ENCODE measurements around the gene ZNF419.
"Not testable (repeated sequence)": the region's sequence is repeated elsewhere in the genome, so short reads cannot be mapped to it uniquely, and the experiment has no call there.

ZNF419 gene

DNA sequence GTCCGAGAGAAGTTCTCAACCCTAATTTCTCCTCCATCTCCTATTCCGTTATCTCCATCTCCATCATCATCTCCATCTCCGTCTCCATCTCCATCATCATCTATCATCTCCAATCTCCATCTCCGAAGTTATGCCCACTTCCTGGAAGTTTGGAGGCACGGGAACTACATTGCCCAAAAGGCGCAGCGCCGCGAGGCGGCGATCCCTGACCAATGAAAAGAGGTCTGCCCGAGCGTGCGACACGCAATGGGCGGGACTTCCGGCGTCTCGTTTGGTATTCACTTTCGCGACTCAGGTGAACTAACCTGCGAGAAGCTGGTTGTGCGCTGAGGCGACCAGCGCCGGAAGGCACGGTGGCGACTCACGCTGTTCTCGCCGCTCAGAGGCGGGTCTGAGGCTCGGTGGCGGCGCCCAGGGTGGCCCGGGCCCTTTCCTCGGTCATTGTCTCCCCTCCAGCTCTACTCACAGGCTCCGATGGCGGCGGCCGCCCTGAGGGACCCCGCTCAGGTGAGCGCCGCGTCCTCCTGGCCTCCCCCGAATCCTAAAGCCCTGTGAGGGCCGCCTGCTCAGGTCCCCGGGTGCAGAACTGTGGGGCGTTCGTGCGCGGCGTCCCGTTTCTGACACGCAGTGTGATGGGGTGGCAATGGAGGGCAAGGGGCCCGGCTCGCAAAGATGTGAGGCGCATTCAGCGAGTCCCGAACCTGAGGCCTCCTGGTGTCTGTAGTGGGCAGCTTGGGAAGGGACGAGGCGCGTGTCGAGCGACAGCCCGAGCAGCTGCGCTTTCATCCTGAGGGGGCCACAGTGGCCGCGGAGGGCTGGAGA is at the start of gene ZNF419:
TSS of gene ZNF419 (plus strand) at position 274 of the 822 bp plus-strand sequence. CDS start at position 475, 201 bp downstream.
- peak; percentile 86 to 94 for DNase-seq (ENCODE audit: extremely low read depth in 1 of 2, low read depth in 1 of 2)

DNA sequence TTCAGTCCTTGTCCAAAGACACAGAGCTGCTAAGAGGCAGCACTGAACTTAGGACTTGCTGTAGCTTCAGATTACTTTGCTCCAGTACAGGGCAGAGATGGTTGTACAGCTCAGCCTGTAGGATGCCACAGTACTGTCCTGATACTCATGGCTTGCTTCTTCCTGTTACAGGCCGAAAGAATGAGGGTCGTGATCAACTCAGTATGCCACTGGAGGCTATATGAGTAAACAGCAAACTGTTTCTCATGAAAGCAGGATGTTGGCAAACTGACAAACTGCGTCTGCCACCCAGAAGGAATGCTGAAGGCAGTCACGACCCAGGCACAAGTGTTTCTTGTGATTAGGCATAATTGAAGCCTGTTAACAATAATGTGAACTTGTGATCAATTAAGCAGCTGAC is 49.6 kb upstream of the ZNF419 start:
- no peak for DNase-seq (ENCODE audit: extremely low read depth in 1 of 2, low read depth in 1 of 2)

DNA sequence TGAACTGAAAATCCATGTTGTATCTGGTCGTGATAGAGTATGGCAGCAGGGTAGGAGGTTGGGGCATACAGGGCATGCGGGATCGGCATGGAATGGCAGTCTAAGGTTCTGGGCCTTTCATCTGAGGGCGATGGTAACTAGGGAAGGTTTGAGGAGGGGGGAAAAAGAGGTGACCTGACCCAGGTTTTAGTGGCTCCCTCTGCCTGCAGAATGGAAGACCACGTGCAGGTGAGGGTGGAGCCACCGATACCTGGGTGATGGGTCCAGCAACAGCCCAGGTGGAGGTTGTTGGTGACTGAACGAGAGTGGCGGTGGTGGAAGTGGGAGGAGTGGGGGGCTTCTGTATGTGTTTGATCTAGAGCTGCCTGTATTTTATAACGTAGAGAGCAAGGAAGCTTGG is 48.6 kb upstream of the ZNF419 start:
- no peak for DNase-seq (ENCODE audit: extremely low read depth in 1 of 2, low read depth in 1 of 2)

DNA sequence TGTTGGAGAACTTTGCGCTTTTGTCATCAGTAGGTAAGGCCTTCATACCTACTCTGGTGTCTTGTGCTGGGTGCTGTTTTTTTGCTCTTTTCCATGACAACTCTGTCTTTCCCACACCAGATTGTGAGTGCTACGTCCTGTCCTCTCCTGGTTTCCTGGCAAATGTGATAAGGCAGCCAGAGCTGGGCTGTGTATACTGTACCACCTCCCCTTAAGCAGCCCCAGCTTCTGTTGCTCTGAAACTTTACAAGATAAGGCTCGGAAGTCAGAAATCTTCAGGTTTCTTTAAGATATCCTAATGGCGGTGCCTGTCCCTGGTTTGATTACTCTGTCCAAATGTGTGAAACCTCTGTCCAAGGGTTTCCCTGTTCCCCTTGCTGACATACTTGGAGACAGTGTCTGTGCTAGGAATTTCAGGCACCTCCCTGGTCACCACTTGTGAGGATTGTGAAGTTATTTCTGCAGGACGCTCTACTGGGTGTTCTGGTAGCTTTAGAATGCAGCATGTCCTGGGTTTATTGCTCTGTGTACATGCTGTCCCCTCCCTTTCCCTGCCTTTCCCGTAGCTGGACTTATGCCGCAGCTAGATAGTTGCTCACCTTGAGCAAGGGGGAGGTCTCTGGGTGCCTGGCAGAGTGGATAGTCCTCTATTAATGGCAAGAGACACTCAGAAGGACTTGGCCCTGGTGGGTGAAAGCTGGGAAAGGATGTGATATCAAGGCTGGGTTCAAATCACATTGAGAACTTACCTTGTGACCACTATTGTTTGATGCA is 45.4 kb upstream of the ZNF419 start:
- DNase-seq (ENCODE audit: extremely low read depth in 1 of 2, low read depth in 1 of 2) = no peak

DNA sequence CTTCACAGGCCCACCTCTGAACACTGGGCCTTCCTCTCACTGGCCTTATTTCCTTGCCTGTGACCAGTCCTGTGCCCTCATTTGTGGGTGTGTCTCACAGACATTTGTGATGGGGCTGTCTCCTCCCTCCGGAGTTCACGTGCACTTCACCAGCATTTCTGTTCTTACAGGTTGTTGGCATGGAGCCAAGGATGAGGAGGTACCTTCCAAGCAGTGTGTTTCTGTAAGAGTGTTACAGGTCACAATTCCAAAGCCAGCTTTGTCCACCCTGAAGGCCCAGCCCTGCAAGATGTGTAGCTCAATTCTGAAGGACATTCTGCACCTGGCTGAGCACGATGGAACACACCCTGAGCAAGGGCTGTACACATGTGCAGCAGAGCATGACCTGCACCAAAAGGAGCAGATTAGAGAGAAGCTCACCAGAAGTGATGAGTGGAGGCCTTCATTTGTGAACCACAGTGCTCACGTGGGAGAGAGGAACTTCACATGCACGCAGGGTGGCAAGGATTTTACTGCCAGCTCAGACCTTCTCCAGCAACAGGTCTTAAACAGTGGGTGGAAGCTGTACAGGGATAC is 44.3 kb upstream of the ZNF419 start:
- DNase-seq (ENCODE audit: extremely low read depth in 1 of 2, low read depth in 1 of 2) = no peak

DNA sequence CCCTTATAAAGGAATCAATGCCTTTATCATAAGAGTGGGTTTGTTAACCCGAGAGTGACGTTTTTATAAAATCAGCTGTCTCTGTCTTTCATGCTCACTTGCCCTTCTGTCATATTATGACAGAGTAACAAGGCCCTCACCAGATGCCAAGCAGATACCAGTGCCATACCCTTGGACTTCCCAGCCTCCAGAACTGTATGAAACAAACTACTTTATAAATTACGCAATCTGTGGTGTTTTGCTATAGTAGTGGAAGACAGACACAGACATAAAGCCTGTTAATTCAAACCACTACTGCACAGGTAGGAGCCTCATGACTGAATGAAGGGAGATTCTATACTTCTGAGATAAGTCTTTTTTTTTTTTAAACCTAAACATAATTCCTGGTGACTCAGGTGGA is 35.2 kb upstream of the ZNF419 start:
- DNase-seq (ENCODE audit: extremely low read depth in 1 of 2, low read depth in 1 of 2) = no peak

DNA sequence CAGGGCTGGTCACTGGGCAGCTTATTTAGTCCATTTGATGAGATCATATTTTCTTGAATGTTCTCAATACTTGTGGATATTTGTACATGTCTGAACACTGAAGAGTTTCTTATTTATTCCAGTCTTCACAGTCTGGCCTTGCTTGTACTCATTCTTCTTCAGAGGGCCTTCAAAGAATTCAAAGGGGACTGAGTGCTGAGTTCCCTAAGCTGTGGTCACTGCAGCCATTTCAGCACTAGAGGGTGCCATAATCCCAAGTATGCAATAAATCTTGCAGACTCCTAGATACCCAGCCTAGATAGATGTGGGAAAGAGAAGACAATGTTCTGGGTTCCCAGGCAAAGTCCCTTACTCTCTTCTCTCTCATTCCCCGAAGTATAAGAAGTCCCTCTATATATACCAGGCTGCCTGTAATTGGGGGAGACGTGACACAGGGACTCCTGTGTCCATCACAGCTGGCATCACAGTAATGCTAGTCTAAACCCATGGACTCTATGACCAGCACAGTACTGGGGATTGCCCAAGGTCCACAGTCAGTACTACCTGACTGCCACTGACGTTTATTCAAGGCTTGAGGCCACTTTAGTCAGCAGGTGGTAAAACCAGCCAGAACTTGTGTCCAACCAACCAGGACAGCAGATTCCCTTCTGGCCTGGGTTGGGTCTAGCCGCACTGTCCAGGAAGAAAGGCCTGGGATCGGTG is 21.7 kb upstream of the ZNF419 start:
- DNase-seq (ENCODE audit: extremely low read depth in 1 of 2, low read depth in 1 of 2) = no peak

DNA sequence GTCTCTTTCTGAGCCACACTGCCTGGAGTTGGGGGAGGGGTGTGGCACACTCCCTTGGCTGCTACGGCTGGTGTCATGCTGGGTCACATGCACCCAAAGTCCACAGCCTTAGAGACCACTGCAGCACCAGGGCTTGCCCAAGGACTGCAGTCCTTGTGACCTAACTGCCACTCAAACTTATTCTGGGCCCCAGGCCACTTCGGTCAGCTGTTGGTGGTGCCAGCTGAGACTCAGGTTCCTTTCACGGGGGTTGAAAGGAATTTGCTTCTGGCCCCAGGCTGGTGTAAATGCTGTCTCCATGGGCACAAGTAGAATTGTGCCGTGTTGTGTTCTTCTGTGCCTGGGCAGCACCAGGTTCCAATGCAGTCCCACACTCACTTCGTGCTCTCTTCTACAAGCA is 21.1 kb upstream of the ZNF419 start:
- DNase-seq (ENCODE audit: extremely low read depth in 1 of 2, low read depth in 1 of 2) = no peak

DNA sequence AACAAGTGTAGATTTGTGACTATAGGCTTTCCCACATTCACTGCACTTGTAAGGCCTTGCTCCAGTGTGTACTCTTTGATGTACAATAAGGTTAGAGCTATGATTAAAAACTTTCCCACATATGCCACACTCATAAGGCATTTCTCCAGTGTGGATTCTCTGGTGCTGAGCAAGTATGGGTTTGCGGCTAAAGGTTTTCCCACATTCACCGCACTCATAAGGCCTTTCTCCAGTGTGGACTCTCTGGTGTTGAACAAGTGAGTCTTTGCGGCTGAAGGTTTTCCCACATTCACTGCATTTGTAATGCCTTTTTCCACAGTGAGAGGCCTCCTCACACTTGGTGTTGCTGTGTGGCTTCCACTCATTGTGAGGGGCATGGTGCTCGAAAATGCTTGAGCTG is 13.9 kb upstream of the ZNF419 start:
- DNase-seq (ENCODE audit: extremely low read depth in 1 of 2, low read depth in 1 of 2) = no peak

DNA sequence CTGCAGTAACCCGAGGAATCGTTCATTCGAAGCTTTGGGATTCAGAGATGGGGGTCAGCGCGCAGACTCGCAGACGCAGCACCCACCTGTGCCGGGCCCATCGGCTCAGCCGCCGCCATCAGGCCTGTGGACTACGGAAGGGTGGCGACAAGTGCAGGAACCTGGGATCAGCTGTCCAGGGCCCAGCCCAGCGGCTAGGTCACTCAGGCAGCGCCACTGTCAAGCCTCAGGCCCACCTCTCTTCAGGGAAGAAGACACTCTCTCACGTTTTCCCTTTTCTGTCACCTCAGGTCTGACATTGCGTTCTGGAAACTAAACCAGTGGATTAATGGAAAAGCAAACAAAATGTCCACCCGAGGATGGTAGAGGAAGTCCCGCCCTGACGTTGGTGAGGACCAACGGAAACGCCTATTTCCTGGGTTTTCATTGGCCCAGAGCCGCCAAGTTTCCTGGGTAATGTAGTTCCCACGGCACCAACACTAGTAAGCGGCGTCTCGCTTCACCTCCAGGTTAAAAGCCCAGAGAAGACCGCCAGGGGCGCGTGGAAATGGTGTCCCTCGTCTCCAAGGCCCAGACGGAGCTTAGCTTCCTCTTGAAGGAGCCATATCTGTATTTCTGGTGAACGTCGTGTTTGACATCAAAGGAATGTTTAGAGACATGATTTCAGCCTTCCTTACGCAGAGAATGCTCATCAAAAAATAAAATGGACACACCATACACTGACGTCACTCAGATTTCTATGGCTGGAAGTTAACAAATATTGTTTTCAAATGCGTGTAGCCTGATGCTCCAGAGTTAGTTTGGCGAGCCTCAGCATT is 10.2 kb upstream of the ZNF419 start, which contains the start of gene ZNF772:
TSS of gene ZNF772 (minus strand) at position 376 of the 818 bp plus-strand sequence. CDS start at position 119, 257 bp downstream.
- peak; percentile 70 to 74 for DNase-seq (ENCODE audit: extremely low read depth in 1 of 2, low read depth in 1 of 2)

DNA sequence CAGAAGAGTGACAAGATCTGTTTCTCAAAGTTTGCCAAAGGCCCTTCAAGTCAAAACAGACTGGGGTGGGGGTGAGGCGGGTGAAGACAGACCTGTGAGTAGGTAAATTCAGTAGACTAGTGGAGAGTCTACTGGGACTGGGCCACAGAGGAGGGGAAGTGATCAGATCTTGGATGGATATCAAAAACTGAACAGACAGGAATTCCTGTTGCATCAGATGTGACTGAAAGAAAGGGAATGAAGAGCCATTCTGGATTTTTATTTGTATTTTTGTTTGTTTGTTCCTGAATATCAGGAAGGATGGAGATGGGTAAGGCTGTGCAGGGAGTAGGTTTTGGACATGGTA is 722 bp downstream of the ZNF419 start:
- DNase-seq (ENCODE audit: extremely low read depth in 1 of 2, low read depth in 1 of 2) = not testable (repeated sequence)

DNA sequence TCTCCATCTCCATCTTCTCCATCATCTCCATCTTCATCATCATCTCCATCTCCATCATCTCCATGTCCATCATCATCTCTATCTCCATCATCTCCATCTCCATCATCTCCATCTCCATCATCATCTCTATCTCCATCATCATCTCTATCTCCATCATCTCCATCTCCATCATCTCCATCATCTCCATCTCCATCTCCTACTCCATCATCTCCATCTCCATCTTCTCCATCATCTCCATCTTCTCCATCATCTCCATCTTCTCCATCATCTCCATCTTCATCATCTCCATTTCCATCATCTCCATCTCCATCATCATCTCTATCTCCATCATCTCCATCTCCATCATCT is 11.8 kb downstream of the ZNF419 start:
- DNase-seq (ENCODE audit: extremely low read depth in 1 of 2, low read depth in 1 of 2) = not testable (repeated sequence)

DNA sequence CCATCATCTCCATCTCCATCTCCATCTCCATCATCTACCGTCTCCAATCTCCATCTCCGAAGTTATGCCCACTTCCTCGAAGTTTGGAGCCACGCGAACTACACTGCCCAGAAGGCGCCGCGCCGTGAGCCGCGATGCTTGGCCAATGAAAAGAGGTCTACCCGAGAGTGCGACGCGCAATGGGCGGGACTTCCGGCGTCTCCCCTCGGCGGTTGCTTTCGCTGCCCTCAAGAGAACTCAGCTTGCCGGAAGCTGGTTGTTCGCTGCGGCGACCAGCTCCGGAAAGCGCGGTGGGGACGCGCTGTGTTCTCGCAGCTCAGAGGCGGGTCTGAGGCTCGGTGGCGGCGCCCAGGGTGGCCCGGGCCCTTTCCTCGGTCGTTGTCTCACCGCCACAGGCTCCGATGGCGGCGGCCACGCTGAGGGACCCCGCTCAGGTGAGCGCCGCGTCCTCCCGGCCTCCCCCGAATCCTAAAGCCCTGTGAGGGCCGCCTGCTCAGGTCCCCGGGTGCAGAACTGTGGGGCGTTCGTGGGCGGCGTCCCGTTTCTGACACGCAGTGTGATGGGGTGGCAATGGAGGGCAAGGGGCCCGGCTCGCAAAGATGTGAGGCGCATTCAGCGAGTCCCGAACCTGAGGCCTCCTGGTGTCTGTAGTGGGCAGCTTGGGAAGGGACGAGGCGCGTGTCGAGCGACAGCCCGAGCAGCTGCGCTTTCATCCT is 12.3 kb downstream of the ZNF419 start, which contains the start of gene ZNF773:
TSS of gene ZNF773 (plus strand) at position 259 of the 716 bp plus-strand sequence. CDS start at position 402, 143 bp downstream.
- peak; percentile 89 to 96 for DNase-seq (ENCODE audit: extremely low read depth in 1 of 2, low read depth in 1 of 2)

DNA sequence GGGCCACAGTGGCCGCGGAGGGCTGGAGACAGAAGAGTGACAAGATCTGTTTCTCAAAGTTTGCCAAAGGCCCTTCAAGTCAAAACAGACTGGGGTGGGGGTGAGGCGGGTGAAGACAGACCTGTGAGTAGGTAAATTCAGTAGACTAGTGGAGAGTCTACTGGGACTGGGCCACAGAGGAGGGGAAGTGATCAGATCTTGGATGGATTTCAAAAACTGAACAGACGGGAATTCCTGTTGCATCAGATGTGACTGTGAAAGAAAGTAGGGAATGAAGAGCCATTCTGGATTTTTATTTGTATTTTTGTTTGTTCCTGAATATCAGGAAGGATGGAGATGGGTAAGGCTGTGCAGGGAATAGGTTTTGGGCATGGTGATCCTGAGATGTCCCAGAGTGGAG is 12.8 kb downstream of the ZNF419 start:
- not testable (repeated sequence) for DNase-seq (ENCODE audit: extremely low read depth in 1 of 2, low read depth in 1 of 2)

DNA sequence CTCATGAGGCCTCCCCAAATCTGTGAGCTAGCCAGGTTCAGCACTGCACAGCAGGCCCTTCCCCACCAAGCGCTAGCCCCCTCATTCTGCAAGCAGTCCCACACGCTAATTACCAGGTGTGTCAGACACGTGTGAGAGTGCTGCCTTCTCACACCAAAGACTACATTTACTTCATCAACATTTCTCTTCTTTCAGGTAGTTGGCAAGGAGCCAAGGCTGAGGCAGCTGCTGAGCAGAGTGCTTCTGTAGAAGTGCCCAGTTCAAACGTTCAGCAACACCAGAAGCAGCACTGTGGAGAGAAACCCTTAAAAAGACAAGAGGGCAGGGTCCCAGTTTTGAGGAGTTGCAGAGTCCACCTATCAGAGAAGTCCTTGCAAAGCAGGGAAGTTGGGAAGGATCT is 18.6 kb downstream of the ZNF419 start:
- no peak for DNase-seq (ENCODE audit: extremely low read depth in 1 of 2, low read depth in 1 of 2)

DNA sequence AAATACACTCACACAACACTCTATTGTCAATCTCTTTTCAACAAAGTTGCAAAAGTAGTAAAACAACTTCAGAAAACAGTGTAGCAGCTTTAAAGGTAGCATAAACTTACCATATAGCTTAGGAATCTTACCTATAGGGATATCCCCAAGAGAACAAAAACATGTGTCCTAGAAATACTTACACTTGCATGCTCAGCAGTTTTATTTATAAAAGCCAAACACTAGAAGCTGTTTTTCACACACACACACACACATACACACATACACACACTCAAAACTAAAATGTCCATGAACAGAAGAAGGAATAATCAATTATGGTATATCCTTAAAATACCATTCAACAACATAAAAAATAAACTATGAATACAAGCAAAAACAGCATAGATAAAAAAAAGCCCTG is 23.9 kb downstream of the ZNF419 start:
- DNase-seq (ENCODE audit: extremely low read depth in 1 of 2, low read depth in 1 of 2) = no peak

DNA sequence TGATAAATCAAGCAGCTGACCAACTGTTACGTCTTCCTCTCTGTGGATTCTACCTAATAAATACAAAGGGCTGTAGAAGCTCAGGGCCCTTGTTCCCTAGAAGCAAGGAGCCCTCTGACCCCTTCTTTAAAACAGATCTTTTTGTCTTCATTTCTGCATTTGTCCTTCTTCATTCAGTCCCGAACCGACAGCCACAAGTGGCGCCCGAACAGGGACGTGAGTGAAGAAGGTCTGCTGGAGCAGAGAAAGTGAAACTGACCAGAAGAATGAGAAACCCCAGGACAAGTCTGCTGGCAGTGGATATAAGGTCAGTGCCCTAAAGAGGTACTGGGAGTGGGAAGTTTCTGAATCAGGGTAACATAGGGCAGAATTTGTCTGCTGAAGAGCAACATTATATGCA is 25.3 kb downstream of the ZNF419 start:
- DNase-seq (ENCODE audit: extremely low read depth in 1 of 2, low read depth in 1 of 2) = no peak

DNA sequence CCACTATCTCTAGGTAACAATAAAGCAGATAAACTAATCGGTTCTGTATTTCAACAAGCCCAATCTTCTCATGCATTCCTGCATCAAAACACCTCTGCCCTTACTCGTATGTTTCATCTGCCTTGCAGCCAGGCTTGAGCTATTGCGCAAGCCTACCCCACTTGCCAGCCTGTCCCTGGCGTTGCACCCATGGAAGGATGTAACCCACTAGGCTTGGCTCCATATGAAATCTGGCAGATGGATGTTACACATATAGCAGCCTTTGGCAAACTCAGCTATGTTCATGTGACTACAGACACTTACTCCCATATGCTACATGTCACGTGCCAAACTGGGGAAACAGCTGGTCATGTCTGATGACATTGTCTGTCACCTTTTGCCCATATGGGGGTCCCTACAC is 27.7 kb downstream of the ZNF419 start:
- no peak for DNase-seq (ENCODE audit: extremely low read depth in 1 of 2, low read depth in 1 of 2)

DNA sequence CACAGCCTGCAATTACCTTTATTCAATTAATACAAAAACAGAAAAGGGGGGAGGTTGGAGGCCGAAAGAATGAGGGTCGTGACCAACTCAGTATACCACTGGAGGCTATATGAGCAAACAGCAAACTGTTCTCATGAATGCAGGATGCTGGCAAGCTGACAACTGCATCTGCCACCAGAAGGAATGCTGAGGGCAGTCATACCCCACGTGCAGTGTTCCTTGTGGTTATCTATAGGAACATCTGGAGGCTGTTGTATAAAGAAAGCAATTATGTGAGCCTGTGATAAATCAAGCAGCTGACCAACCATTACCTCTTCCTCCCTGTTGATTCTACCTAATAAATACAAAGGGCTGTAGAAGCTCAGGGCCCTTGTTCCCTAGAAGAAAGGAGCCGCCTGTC is 30.5 kb downstream of the ZNF419 start:
- not testable (repeated sequence) for DNase-seq (ENCODE audit: extremely low read depth in 1 of 2, low read depth in 1 of 2)

All from activated CD8-positive, alpha-beta memory T cell treated with anti-CD3 and anti-CD28 coated beads for 1 hour (primary cell).